HG03520 (cell line): ENCODE results near the gene GTF3C5.
"Not testable (repeated sequence)": the region's sequence is repeated elsewhere in the genome, so short reads cannot be mapped to it uniquely, and the experiment has no call there.

ENCODE experiments used
- ATAC-seq: cut with Tn5 transposase; IDR thresholded peaks from one replicate; pipeline ENCODE4 v1.9.1; 2021; ENCODE audit warnings: mild to moderate bottlenecking, moderate library complexity; ENCODE audit not compliant: unreplicated experiment

Gene GTF3C5

GRCh38 chr9:133051966-133052539 lies 21.3 kb downstream of the GTF3C5 start:
- ATAC-seq, result no peak

- ATAC-seq, result no peak
Measured at GRCh38 chr9:133054194-133054890, 23.5 kb downstream of the GTF3C5 start.

DNA sequence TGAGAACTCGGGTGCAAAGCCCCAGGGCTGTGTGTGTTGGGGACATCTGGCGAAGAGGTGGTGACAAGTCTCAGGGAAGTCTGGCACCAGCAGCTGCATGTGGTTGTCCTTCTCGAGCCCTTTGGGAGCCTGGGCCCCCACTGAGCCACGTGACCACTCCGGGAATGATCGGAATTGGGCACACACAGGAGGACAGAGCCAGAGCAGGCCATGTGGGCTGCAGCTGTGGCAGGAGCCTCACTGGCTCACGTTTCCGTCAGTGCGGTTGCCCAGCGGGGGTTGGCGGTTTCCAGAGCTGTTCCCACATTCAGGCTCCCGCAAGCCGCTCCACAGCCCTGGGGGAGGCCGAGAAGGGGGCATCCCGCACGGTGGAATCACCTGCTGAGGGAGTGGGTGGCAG lies 24.2 kb downstream of the GTF3C5 start:
- ATAC-seq, result no peak

GRCh38 chr9:133055788-133056420 lies 25.1 kb downstream of the GTF3C5 start:
- no peak for ATAC-seq

GRCh38 chr9:133056533-133056932 lies 25.7 kb downstream of the GTF3C5 start:
- no peak for ATAC-seq

- no peak for ATAC-seq
Measured at GRCh38 chr9:133057006-133057405, 26.2 kb downstream of the GTF3C5 start.

DNA sequence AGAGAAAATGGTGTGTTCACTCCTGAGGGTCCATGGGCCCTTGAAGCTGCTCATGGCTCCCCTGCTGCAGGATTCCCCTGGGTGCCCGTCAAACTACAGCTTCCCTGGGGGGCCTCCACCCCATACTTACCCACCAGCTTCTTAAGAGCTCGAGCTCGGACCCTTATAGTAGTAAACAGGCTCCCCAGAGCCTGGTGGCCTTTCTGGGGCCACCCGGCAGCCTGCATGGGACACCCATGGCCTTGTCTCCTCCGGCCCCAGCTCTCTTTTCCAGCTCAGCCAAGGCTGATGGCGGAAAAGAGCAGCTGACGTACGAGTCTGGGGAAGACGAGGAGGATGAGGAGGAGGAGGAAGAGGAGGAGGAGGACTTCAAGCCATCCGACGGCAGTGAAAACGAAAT lies 26.8 kb downstream of the GTF3C5 start:
- no peak for ATAC-seq

GRCh38 chr9:133058071-133058470 lies 27.3 kb downstream of the GTF3C5 start:
- ATAC-seq, result no peak

- no peak for ATAC-seq
Measured at GRCh38 chr9:133058550-133059320, 27.9 kb downstream of the GTF3C5 start.

- no peak for ATAC-seq
Measured at GRCh38 chr9:133059623-133060022, 28.8 kb downstream of the GTF3C5 start.

DNA sequence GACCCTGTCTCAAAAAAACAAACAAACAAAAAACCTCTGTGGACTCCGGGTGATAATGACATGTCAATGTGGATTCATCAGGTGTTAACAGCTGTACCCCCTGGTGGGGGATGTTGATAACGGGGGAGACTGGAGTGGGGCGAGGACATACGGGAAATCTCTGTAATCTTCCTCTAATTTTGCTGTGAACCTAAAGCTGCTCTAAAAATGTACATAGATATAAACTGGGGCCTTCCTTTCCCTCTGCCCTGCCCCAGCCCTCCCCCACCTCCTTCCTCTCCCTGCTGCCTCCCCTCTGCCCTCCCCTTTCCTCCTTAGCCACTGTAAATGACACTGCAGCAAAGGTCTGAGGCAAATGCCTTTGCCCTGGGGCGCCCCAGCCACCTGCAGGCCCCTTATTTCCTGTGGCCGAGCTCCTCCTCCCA lies 29.6 kb downstream of the GTF3C5 start:
- no peak for ATAC-seq

GRCh38 chr9:133061019-133061763 lies 30.4 kb downstream of the GTF3C5 start:
- ATAC-seq, result not testable (repeated sequence)

- ATAC-seq, result not testable (repeated sequence)
Measured at GRCh38 chr9:133061764-133062145, 31.0 kb downstream of the GTF3C5 start, which contains the start of gene CEL. Gene CEL (plus strand): TSS chr9:133061981. CDS start chr9:133062003, 22 bp downstream.

- not testable (repeated sequence) for ATAC-seq
Measured at GRCh38 chr9:133062569-133062968, 31.8 kb downstream of the GTF3C5 start.

DNA sequence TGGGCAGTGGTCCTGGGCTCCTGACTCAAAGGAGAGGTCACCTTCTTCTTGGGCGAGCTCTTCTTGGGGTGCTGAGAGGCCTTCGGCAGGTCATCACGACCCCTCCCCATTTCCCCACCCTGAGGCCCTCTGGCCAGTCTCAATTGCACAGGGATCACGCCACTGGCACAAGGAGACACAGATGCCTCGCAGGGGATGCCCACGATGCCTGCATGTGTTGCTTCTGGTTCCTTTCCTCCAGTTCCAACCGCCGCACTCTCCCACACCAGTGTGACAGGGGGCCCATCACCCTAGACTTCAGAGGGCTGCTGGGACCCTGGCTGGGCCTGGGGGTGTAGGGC lies 32.3 kb downstream of the GTF3C5 start:
- no peak for ATAC-seq

- ATAC-seq, result no peak
Measured at GRCh38 chr9:133063500-133064231, 32.9 kb downstream of the GTF3C5 start.

DNA sequence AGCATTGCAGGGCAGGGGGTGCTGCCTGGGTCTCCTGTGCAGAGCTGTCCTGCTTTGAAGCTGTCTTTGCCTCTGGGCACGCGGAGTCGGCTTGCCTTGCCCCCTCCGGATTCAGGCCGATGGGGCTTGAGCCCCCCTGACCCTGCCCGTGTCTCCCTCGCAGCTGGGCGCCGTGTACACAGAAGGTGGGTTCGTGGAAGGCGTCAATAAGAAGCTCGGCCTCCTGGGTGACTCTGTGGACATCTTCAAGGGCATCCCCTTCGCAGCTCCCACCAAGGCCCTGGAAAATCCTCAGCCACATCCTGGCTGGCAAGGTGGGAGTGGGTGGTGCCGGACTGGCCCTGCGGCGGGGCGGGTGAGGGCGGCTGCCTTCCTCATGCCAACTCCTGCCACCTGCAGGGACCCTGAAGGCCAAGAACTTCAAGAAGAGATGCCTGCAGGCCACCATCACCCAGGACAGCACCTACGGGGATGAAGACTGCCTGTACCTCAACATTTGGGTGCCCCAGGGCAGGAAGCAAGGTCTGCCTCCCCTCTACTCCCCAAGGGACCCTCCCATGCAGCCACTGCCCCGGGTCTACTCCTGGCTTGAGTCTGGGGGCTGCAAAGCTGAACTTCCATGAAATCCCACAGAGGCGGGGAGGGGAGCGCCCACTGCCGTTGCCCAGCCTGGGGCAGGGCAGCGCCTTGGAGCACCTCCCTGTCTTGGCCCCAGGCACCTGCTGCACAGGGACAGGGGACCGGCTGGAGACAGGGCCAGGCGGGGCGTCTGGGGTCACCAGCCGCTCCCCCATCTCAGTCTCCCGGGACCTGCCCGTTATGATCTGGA lies 33.7 kb downstream of the GTF3C5 start:
- no peak for ATAC-seq

- ATAC-seq, result no peak
Measured at GRCh38 chr9:133065070-133065388, 34.2 kb downstream of the GTF3C5 start.

DNA sequence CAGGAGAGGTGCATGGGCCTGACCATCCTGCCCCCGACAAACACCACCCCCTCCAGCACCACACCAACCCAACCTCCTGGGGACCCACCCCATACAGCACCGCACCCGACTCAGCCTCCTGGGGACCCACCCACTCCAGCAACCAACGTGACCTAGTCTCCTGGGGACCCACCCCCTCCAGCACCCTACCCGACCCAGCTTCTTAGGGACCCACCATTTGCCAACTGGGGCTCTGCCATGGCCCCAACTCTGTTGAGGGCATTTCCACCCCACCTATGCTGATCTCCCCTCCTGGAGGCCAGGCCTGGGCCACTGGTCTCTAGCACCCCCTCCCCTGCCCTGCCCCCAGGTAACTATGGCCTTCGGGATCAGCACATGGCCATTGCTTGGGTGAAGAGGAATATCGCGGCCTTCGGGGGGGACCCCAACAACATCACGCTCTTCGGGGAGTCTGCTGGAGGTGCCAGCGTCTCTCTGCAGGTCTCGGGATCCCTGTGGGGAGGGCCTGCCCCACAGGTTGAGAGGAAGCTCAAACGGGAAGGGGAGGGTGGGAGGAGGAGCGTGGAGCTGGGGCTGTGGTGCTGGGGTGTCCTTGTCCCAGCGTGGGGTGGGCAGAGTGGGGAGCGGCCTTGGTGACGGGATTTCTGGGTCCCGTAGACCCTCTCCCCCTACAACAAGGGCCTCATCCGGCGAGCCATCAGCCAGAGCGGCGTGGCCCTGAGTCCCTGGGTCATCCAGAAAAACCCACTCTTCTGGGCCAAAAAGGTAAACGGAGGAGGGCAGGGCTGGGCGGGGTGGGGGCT lies 35.6 kb downstream of the GTF3C5 start:
- ATAC-seq, result no peak
